GM18873 (cell line): ENCODE measurements around the gene IQSEC1.

Experiments
- ATAC-seq: cut with Tn5 transposase; IDR thresholded peaks from one replicate; pipeline ENCODE4 v1.9.1; 2021; ENCODE audit warnings: mild to moderate bottlenecking, moderate library complexity, moderate number of reproducible peaks; ENCODE audit not compliant: unreplicated experiment, low FRiP score

Gene IQSEC1

GRCh38 chr3:13034861-13035260 is 38.4 kb downstream of the IQSEC1 start:
- no peak for ATAC-seq

- no peak for ATAC-seq
Measured at GRCh38 chr3:13034109-13034800, 39.0 kb downstream of the IQSEC1 start.

GRCh38 chr3:13032206-13032605 is 41.0 kb downstream of the IQSEC1 start:
- no peak for ATAC-seq

- no peak for ATAC-seq
Measured at GRCh38 chr3:13031621-13032020, 41.6 kb downstream of the IQSEC1 start.

- no peak for ATAC-seq
Measured at GRCh38 chr3:13030684-13031083, 42.5 kb downstream of the IQSEC1 start.

GRCh38 chr3:13028010-13028821 is 45.0 kb downstream of the IQSEC1 start:
- no peak for ATAC-seq

- ATAC-seq, result no peak
Measured at GRCh38 chr3:13027154-13027553, 46.1 kb downstream of the IQSEC1 start.

- no peak for ATAC-seq
Measured at GRCh38 chr3:13026534-13026933, 46.7 kb downstream of the IQSEC1 start.

GRCh38 chr3:13025778-13026518 is 47.3 kb downstream of the IQSEC1 start:
- no peak for ATAC-seq

- ATAC-seq, result no peak
Measured at GRCh38 chr3:13025090-13025489, 48.1 kb downstream of the IQSEC1 start.

GRCh38 chr3:13024765-13025065 is 48.5 kb downstream of the IQSEC1 start:
- ATAC-seq, result no peak

- ATAC-seq, result no peak
Measured at GRCh38 chr3:13023971-13024764, 49.1 kb downstream of the IQSEC1 start.

GRCh38 chr3:13023235-13023970 is 49.8 kb downstream of the IQSEC1 start:
- ATAC-seq, result no peak

- no peak for ATAC-seq
Measured at GRCh38 chr3:13022348-13023234, 50.6 kb downstream of the IQSEC1 start.

GRCh38 chr3:13021141-13022114 is 51.8 kb downstream of the IQSEC1 start:
- ATAC-seq, result no peak

GRCh38 chr3:13020159-13020750 is 53.0 kb downstream of the IQSEC1 start:
- no peak for ATAC-seq
